ENCODE measurements around the gene ADSS2. TPM values are rescaled to one million over a fixed set of nuclear protein-coding genes. Genes with fewer than 3 reads are reported as not detected.

ADSS2 gene
- total RNA-seq, 1 experiment from 2014 or later, result 82.8 TPM

- TF ChIP-seq TCF7 (CRISPR knock-in tag; IDR thresholded peaks at IDR 0.05; ENCODE audit: low read depth), result no peak
- no peak for TF ChIP-seq ZNF138 (CRISPR knock-in tag; conservative IDR thresholded peaks at IDR 0.05)
- TF ChIP-seq NR1H2 (CRISPR knock-in tag; IDR thresholded peaks at IDR 0.05), result no peak
- TF ChIP-seq HMGA2 (CRISPR knock-in tag; IDR thresholded peaks at IDR 0.05), result no peak
- TF ChIP-seq, protein P1, sequence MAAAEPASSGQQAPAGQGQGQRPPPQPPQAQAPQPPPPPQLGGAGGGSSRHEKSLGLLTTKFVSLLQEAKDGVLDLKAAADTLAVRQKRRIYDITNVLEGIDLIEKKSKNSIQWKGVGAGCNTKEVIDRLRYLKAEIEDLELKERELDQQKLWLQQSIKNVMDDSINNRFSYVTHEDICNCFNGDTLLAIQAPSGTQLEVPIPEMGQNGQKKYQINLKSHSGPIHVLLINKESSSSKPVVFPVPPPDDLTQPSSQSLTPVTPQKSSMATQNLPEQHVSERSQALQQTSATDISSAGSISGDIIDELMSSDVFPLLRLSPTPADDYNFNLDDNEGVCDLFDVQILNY (CRISPR knock-in tag; IDR thresholded peaks at IDR 0.05), result no peak
- no peak for TF ChIP-seq IRF2 (CRISPR knock-in tag; IDR thresholded peaks at IDR 0.05; ENCODE audit: borderline replicate concordance, low read depth)
Measured at GRCh38 chr1:244388961-244389360, 62.7 kb downstream of the ADSS2 start (continued).

- ATAC-seq, result no peak
- CTCF ChIA-PET, result no interaction called here
- H3K36me3 Mint-ChIP-seq, result no peaks in the 10 kb centered on the region
Measured at GRCh38 chr1:244387415-244387814, 64.3 kb downstream of the ADSS2 start.

More at GRCh38 chr1:244387415-244387814, 64.3 kb downstream of the ADSS2 start:
- no peak overlapping the region for H3K4me3 Mint-ChIP-seq
- TF ChIP-seq GRHL2 (CRISPR knock-in tag; IDR thresholded peaks at IDR 0.05; ENCODE audit: insufficient replicate concordance, severe bottlenecking), result no peak
- TF ChIP-seq RELA (CRISPR knock-in tag; IDR thresholded peaks at IDR 0.05; ENCODE audit: borderline replicate concordance), result no peak
- TF ChIP-seq TCF7 (CRISPR knock-in tag; IDR thresholded peaks at IDR 0.05; ENCODE audit: low read depth), result no peak
- no peak for TF ChIP-seq ZNF423 (CRISPR knock-in tag; IDR thresholded peaks at IDR 0.05)
- TF ChIP-seq, protein P2, sequence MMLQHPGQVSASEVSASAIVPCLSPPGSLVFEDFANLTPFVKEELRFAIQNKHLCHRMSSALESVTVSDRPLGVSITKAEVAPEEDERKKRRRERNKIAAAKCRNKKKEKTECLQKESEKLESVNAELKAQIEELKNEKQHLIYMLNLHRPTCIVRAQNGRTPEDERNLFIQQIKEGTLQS (CRISPR knock-in tag; conservative IDR thresholded peaks at IDR 0.05), result no peak
- TF ChIP-seq TEAD1 (CRISPR knock-in tag; IDR thresholded peaks at IDR 0.05), result no peak
- TF ChIP-seq, protein P3, sequence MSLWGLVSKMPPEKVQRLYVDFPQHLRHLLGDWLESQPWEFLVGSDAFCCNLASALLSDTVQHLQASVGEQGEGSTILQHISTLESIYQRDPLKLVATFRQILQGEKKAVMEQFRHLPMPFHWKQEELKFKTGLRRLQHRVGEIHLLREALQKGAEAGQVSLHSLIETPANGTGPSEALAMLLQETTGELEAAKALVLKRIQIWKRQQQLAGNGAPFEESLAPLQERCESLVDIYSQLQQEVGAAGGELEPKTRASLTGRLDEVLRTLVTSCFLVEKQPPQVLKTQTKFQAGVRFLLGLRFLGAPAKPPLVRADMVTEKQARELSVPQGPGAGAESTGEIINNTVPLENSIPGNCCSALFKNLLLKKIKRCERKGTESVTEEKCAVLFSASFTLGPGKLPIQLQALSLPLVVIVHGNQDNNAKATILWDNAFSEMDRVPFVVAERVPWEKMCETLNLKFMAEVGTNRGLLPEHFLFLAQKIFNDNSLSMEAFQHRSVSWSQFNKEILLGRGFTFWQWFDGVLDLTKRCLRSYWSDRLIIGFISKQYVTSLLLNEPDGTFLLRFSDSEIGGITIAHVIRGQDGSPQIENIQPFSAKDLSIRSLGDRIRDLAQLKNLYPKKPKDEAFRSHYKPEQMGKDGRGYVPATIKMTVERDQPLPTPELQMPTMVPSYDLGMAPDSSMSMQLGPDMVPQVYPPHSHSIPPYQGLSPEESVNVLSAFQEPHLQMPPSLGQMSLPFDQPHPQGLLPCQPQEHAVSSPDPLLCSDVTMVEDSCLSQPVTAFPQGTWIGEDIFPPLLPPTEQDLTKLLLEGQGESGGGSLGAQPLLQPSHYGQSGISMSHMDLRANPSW (CRISPR knock-in tag; conservative IDR thresholded peaks at IDR 0.05; ENCODE audit: low read depth), result no peak
- no peak for TF ChIP-seq NR1H2 (CRISPR knock-in tag; IDR thresholded peaks at IDR 0.05)
- no peak for TF ChIP-seq IRF2 (CRISPR knock-in tag; IDR thresholded peaks at IDR 0.05; ENCODE audit: borderline replicate concordance, low read depth)
- TF ChIP-seq ZNF416 (CRISPR knock-in tag; IDR thresholded peaks at IDR 0.05), result no peak
- no peak for TF ChIP-seq TEAD4 (CRISPR knock-in tag; IDR thresholded peaks at IDR 0.05)
- no peak for TF ChIP-seq ZBTB21 (CRISPR knock-in tag; IDR thresholded peaks at IDR 0.05; ENCODE audit: borderline replicate concordance)
- TF ChIP-seq GABPB1 (CRISPR knock-in tag; IDR thresholded peaks at IDR 0.05), result no peak
- TF ChIP-seq, protein P4, sequence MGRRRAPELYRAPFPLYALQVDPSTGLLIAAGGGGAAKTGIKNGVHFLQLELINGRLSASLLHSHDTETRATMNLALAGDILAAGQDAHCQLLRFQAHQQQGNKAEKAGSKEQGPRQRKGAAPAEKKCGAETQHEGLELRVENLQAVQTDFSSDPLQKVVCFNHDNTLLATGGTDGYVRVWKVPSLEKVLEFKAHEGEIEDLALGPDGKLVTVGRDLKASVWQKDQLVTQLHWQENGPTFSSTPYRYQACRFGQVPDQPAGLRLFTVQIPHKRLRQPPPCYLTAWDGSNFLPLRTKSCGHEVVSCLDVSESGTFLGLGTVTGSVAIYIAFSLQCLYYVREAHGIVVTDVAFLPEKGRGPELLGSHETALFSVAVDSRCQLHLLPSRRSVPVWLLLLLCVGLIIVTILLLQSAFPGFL (CRISPR knock-in tag; IDR thresholded peaks at IDR 0.05; ENCODE audit: borderline replicate concordance), result no peak
- no peak for TF ChIP-seq ZNF671 (CRISPR knock-in tag; IDR thresholded peaks at IDR 0.05)
- TF ChIP-seq GTF2I (CRISPR knock-in tag; conservative IDR thresholded peaks at IDR 0.05), result no peak
- TF ChIP-seq, protein P5, sequence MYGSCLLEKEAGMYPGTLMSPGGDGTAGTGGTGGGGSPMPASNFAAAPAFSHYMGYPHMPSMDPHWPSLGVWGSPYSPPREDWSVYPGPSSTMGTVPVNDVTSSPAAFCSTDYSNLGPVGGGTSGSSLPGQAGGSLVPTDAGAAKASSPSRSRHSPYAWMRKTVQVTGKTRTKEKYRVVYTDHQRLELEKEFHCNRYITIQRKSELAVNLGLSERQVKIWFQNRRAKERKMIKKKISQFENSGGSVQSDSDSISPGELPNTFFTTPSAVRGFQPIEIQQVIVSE (CRISPR knock-in tag; IDR thresholded peaks at IDR 0.05; ENCODE audit: borderline replicate concordance), result no peak
- TF ChIP-seq HMGA2 (CRISPR knock-in tag; IDR thresholded peaks at IDR 0.05), result no peak
- no peak for TF ChIP-seq CREM (CRISPR knock-in tag; IDR thresholded peaks at IDR 0.05)
- TF ChIP-seq, protein P6, sequence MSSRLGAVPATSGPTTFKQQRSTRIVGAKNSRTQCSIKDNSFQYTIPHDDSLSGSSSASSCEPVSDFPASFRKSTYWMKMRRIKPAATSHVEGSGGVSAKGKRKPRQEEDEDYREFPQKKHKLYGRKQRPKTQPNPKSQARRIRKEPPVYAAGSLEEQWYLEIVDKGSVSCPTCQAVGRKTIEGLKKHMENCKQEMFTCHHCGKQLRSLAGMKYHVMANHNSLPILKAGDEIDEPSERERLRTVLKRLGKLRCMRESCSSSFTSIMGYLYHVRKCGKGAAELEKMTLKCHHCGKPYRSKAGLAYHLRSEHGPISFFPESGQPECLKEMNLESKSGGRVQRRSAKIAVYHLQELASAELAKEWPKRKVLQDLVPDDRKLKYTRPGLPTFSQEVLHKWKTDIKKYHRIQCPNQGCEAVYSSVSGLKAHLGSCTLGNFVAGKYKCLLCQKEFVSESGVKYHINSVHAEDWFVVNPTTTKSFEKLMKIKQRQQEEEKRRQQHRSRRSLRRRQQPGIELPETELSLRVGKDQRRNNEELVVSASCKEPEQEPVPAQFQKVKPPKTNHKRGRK (CRISPR knock-in tag; IDR thresholded peaks at IDR 0.05; ENCODE audit: borderline replicate concordance), result no peak
- no peak for DNase-seq (ENCODE audit: low spot score)
- H3K4me1 Mint-ChIP-seq, result no peaks in the 10 kb centered on the region
- POLR2A ChIA-PET, result no interaction called here
- H3K9me3 Mint-ChIP-seq, result no peaks in the 10 kb centered on the region
- peak overlapping the region; percentile 13; the same call in 1 of the 2 replicates for H3K27ac Mint-ChIP-seq
- no peaks in the 10 kb centered on the region for H3K27me3 Mint-ChIP-seq (ENCODE audit: low read depth)
